Measurements from ENCODE around the gene FANCI.

FANCI gene

GRCh38 chr15:89330881-89331595 is 87.3 kb downstream of the FANCI start:
- DNase-seq (ENCODE audit: low read depth in 1 of 2, low spot score in 1 of 2), result no peak

DNA sequence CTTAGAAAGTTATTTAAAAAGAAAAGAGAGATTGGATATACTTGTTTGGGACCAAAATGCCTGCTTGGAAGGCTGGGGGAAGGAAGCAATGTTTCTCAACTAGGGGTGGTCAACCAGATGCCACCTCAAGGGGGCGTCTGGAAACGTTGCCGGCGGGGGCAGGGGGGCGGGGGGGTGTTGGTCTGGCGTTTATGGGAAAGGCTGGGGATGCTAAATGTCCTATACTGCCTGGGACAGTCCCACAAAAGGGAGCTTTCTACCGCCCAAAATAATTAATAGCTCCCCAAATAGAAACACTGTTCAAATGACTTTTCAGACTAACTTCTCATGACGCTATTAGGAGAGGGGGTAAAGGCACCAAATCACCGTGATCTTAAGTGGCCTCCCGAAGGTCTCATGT is 88.7 kb downstream of the FANCI start:
- DNase-seq (ENCODE audit: low read depth in 1 of 2, low spot score in 1 of 2), result no peak

GRCh38 chr15:89333011-89333860 is 89.5 kb downstream of the FANCI start:
- DNase-seq (ENCODE audit: low read depth in 1 of 2, low spot score in 1 of 2), result no peak

GRCh38 chr15:89333959-89334509 is 90.3 kb downstream of the FANCI start:
- no peak for DNase-seq (ENCODE audit: low read depth in 1 of 2, low spot score in 1 of 2)

- DNase-seq (ENCODE audit: low read depth in 1 of 2, low spot score in 1 of 2), result peak; percentile 98 to 99
Measured at GRCh38 chr15:89334510-89335297, 90.9 kb downstream of the FANCI start, which contains the start of gene POLG. Gene POLG (minus strand): TSS chr15:89334824. CDS start chr15:89333754, 1,070 bp downstream.

- peak in 1 of 2 donors; percentile 10 for DNase-seq (ENCODE audit: low read depth in 1 of 2, low spot score in 1 of 2)
Measured at GRCh38 chr15:89335298-89336041, 91.7 kb downstream of the FANCI start.

DNA sequence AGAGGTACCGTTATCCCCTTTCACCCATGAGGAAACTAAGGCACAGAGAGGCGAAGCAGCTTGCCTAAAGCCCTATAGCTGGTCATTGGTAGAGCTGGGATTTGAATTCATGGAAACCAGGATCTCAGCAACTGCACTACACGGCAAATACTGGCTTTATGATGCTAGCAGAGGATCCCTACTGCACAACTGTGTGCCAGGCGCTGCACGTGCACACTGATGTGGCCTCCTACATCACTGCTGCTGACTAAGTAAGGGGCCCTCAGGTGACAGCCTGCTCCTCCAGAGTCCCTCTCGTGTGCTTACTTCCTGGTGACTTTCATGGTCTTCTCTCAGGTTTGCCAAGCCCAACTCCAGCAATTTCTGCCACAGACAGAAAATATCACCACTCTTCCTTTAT is 94.3 kb downstream of the FANCI start:
- no peak for DNase-seq (ENCODE audit: low read depth in 1 of 2, low spot score in 1 of 2)

DNA sequence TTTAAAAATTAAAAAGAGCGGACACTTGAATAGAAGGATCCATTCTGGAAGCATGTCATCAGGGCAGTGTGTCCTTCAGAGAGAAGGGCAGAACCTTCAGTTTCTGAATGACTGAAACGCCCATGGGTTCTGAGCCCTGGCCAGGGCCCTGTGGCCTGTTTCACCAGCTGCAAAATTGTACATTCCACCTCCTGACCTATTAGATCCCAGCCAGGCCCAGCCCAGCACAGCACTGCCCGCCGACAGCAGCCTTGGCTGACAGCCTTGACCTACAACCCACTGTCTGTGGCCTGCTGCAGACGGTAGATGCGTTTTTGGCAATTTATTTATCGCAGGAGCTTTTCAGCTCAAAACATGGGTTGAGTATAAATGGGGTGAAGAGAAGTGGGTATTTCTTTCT is 96.8 kb downstream of the FANCI start:
- DNase-seq (ENCODE audit: low read depth in 1 of 2, low spot score in 1 of 2), result no peak

DNA sequence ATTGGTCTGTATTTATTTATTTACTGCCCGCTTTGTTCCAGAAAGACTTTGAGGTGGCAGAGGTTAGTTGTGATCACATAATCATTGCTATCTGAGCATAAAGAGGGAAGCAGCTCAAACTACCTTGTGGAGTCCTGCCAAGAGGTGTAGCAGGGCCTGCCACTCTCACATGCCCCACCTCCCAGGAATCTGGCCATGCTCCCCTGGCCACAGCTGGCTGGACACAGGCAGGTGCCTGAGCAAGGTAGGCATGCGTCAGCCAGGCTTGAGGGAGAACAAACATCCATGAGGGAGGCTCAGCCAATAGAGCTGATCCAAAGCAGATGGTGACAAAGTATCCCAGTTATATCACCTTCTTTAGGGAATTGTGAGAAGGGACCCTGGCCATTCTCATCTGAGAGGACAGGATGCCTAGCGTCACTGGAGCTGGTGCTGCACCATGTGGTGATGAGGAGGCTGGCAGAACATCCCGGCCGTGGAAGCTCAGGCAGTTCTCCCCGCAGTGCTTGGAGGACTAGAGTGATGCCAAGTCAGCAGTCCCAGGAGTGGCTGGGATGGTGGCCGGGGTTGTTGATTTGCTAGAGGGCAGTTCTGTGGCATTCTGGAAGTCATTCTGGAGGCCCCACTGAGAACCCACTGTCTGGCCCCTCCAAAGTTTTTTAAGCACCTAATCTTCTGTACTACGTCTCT is 97.7 kb downstream of the FANCI start:
- DNase-seq (ENCODE audit: low read depth in 1 of 2, low spot score in 1 of 2), result no peak

GRCh38 chr15:89342840-89343239 is 99.1 kb downstream of the FANCI start:
- DNase-seq (ENCODE audit: low read depth in 1 of 2, low spot score in 1 of 2), result no peak

GRCh38 chr15:89345248-89345647 is 101.5 kb downstream of the FANCI start:
- DNase-seq (ENCODE audit: low read depth in 1 of 2, low spot score in 1 of 2), result no peak

DNA sequence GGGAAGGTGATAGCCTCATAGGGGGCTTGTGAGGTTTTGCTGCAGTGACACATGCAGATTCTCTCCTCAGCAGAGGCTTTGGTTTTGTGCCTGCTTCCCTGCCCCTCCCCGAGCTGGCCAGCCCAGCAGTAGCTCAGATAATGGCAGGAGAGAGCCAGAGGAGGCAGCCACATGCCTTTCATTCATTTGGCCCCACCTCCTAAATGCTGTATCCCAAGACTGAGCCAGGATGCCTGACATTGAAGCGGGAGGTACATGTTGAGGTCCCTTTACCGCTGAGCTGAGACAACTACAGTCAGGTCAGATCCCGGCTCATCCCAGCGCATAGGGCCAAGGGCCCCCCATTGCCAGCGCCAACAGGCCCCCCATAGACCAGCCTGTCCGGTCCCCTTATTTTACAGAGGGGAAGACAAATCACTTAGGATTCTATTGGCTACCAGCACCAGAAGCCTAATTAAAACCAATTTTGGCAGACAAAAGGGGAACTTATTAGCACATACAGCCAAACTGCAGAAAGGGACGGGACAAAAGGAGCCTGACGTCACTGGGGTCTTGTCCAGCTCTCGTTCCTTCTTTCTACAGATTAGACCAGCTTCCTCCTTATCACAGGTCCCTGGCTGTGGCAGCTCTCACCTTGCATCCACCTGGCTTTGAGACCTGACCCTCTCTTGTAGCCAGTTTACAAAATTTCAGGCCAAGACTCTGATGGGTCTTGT is 102.9 kb downstream of the FANCI start:
- no peak for DNase-seq (ENCODE audit: low read depth in 1 of 2, low spot score in 1 of 2)

- DNase-seq (ENCODE audit: low read depth in 1 of 2, low spot score in 1 of 2), result no peak
Measured at GRCh38 chr15:89349206-89349558, 105.4 kb downstream of the FANCI start.

DNA sequence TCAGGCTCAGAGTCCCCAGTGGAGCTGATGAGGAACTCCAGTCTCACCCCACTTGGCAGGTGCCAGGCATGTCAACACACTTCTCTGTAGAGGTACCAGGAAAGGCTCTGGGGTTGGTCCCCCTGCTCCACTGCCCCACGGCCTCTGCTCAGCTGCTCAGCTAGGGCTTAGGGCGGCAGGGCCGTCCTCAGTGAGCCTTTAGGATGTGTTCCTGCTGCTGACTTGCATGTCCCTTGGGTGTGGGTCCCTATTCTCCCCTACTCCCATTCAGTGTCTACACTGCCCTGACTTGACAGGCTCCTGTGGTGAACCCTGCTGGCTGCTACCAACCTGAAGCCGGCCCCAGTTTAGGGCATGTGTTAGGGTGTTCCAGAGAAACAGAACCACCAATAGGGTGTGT is 108.7 kb downstream of the FANCI start:
- DNase-seq (ENCODE audit: low read depth in 1 of 2, low spot score in 1 of 2), result no peak

DNA sequence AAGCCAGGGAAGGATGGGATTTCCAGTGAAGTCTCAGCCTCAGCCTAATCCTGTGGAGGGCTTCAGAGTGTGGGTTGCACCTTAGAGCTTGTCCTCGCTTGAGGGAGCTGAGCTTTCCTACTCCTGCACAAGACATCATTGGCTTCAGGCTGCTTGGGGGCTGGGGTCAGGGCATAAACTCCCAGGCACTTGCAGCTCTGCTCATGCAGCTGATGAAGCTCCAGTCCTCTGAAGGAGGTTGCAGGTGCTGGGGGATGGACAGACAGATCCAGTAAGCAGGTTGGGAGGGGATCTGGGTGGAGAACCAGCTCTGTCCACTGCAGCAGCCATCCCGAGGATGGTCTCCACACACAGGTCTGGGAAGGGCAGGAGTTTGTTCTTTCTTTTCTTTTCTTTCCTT is 110.2 kb downstream of the FANCI start:
- no peak for DNase-seq (ENCODE audit: low read depth in 1 of 2, low spot score in 1 of 2)

GRCh38 chr15:89356634-89357298 is 113.0 kb downstream of the FANCI start:
- DNase-seq (ENCODE audit: low read depth in 1 of 2, low spot score in 1 of 2), result no peak

DNA sequence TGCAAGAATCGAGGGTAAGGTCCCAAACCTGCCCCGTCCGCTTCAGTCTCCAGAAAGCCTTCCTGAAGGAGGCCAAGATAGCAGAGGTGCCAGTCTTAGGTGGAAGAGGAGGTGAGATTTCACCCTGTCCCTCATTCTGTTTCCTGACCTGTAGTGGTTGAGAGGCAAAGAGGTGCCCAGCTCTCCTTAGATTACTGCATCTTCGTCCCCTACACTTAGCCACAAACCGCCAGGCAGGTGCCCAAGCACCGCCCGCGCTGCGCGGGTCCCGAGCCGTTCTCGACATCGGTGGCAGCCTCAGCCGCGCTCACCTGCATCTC is 114.6 kb downstream of the FANCI start:
- no peak for DNase-seq (ENCODE audit: low read depth in 1 of 2, low spot score in 1 of 2)

DNA sequence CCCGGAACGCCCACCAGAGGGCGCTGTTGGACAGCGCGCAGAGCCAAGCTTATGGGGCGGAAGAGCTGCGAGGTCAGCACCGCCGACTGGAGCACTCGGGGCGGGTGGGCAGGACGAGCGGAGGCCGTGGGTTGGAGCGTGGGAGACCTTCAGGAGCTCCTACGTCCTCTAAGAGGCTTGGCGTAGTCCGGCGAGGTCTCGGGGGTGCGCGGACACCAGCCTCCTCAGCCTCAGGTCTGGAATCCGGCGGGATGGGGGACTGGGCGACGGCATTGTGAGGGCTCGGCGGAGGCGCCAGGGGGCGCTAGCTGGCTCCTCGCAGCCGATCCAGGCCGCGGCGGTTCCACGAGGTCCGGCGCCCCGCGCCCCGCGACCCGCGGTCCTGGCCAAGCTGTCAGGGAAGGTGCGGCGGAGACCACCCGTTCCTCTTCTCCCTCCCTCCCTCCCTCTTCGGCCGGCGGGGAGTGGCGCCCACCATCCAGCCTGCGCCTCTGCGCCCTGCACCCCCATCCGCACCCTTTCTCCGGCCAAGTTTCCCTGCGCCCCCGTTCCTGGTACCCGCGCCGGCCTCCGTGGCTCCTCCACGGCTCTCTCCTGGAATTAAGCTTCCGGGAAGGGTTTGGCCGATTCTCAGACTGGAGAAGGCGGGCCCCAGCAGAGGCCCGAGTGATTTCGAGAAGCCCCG is 115.1 kb downstream of the FANCI start:
- peak; percentile 73 to 74 for DNase-seq (ENCODE audit: low read depth in 1 of 2, low spot score in 1 of 2)
